ENCODE data around the gene ZNF101.

The ZNF101 gene

GRCh38 chr19:19721896-19722295 lies 53.3 kb downstream of the ZNF101 start:
- no peak for DNase-seq

GRCh38 chr19:19732579-19733501 lies 64.2 kb downstream of the ZNF101 start, which contains the start of gene ZNF14:
ZNF14 (minus strand) TSS chr19:19733112; CDS start chr19:19732958, 154 bp downstream.
- peak; percentile 96 for DNase-seq
